Stimulated activated CD8-positive, alpha-beta memory T cell treated with anti-CD3 and anti-CD28 coated beads, Interleukin-12 subunit alpha, Interleukin-12 subunit beta, amount 100 ng/mL, for 1 hour (primary cell): Measurements from ENCODE around the gene PFKP.

Experiments
- DNase-seq: peaks from one replicate; pipeline ENCODE4 v3.0.0-alpha.2; 2020; ENCODE audit warnings: low read depth

The PFKP gene

GRCh38 chr10:3136336-3136735 lies 69.0 kb downstream of the PFKP start:
- DNase-seq, result no peak

- DNase-seq, result no peak
These were observed 69.6 kb downstream of the PFKP start for GRCh38 chr10:3136763-3137611.

GRCh38 chr10:3137958-3138726 lies 70.8 kb downstream of the PFKP start:
- DNase-seq, result no peak

GRCh38 chr10:3139216-3139910 lies 72.0 kb downstream of the PFKP start:
- no peak for DNase-seq

- DNase-seq, result no peak
These were observed 72.9 kb downstream of the PFKP start for GRCh38 chr10:3140280-3140679.

- no peak for DNase-seq
These were observed 74.1 kb downstream of the PFKP start for GRCh38 chr10:3141351-3142005.

- no peak for DNase-seq
These were observed 75.0 kb downstream of the PFKP start for GRCh38 chr10:3142146-3142875.

- DNase-seq, result no peak
These were observed 76.0 kb downstream of the PFKP start for GRCh38 chr10:3143366-3143765.

- no peak for DNase-seq
These were observed 76.6 kb downstream of the PFKP start for GRCh38 chr10:3143791-3144434.

- no peak for DNase-seq
These were observed 78.0 kb downstream of the PFKP start for GRCh38 chr10:3145366-3145765.

GRCh38 chr10:3146289-3146688 lies 78.9 kb downstream of the PFKP start:
- DNase-seq, result no peak

- no peak for DNase-seq
These were observed 79.9 kb downstream of the PFKP start for GRCh38 chr10:3147117-3147820.

- DNase-seq, result no peak
These were observed 80.7 kb downstream of the PFKP start for GRCh38 chr10:3148041-3148440.

GRCh38 chr10:3148994-3149393 lies 81.6 kb downstream of the PFKP start:
- DNase-seq, result no peak

GRCh38 chr10:3149918-3150317 lies 82.6 kb downstream of the PFKP start:
- no peak for DNase-seq

- no peak for DNase-seq
These were observed 83.0 kb downstream of the PFKP start for GRCh38 chr10:3150366-3150765.

GRCh38 chr10:3150961-3151360 lies 83.6 kb downstream of the PFKP start:
- DNase-seq, result no peak

GRCh38 chr10:3151889-3152565 lies 84.7 kb downstream of the PFKP start:
- no peak for DNase-seq

GRCh38 chr10:3152566-3152935 lies 85.2 kb downstream of the PFKP start:
- no peak for DNase-seq

GRCh38 chr10:3154666-3155065 lies 87.3 kb downstream of the PFKP start:
- DNase-seq, result no peak
